Liver (tissue), 9 donors: ENCODE results near the gene BAIAP2. TPM values are rescaled to one million over a fixed set of nuclear protein-coding genes. Genes with fewer than 3 reads are reported as not detected.
"Not testable (repeated sequence)": the region's sequence is repeated elsewhere in the genome, so short reads cannot be mapped to it uniquely, and the experiment has no call there.

Source experiments
- DNase-seq: peaks from one replicate; pipeline ENCODE4 v3.0.0-alpha.2; 2017; ENCODE audit warnings: low spot score
- H3K27ac ChIP-seq, 2 donors: one replicate each; pipeline ENCODE4 v1.7.0; 2013; ENCODE audit warnings: inconsistent platforms in 2 of 2, low read length in 2 of 2, control low read depth in 1 of 2, low read depth in 1 of 2, mild to moderate bottlenecking in 1 of 2
- H3K27me3 ChIP-seq, 4 donors: one replicate each; pipeline versions ENCODE4 v1.6.1 to v1.7.0; 2013; ENCODE audit warnings: low read length in 3 of 4, inconsistent platforms in 1 of 4, mild to moderate bottlenecking in 1 of 4, moderate library complexity in 1 of 4; ENCODE audit not compliant: control insufficient read depth in 4 of 4, insufficient read depth in 4 of 4
- H3K36me3 ChIP-seq, 4 donors: one replicate each; pipeline versions ENCODE4 v1.6.1 to v1.7.0; 2013; ENCODE audit warnings: low read length in 3 of 4, mild to moderate bottlenecking in 3 of 4, low read depth in 1 of 4, moderate library complexity in 1 of 4; ENCODE audit not compliant: control insufficient read depth in 4 of 4, insufficient read depth in 3 of 4
- H3K4me1 ChIP-seq, 4 donors: one replicate each; pipeline versions ENCODE4 v1.6.1 to v1.7.0; 2013; ENCODE audit warnings: low read length in 3 of 4, mild to moderate bottlenecking in 3 of 4, moderate library complexity in 1 of 4; ENCODE audit not compliant: control insufficient read depth in 4 of 4, insufficient read depth in 4 of 4
- H3K4me3 ChIP-seq, 3 donors: one replicate each; pipeline versions ENCODE4 v1.6.1 to v1.7.0; 2013; ENCODE audit warnings: low read length in 3 of 3, control low read depth in 1 of 3, low read depth in 1 of 3, mild to moderate bottlenecking in 1 of 3
- H3K9ac ChIP-seq, 2 donors: one replicate each; pipeline ENCODE4 v1.7.0; 2013; ENCODE audit warnings: low read length in 2 of 2, mild to moderate bottlenecking in 2 of 2, moderate library complexity in 2 of 2, control low read depth in 1 of 2, low read depth in 1 of 2
- H3K9me3 ChIP-seq, 4 donors: one replicate each; pipeline versions ENCODE4 v1.6.1 to v1.7.0; 2013; ENCODE audit warnings: low read length in 3 of 4; ENCODE audit not compliant: control insufficient read depth in 4 of 4
- ATF3 ChIP-seq: IDR thresholded peaks from 2 replicates; pipeline ENCODE4 v1.6.1; 2016; ENCODE audit warnings: antibody characterized with exemption
- CTCF ChIP-seq: fragments of 150-350 bp; IDR thresholded peaks from 2 replicates; pipeline ENCODE4 v1.5.1; 2017; ENCODE audit warnings: improper control_type of control experiment, low read depth, low read length; ENCODE audit not compliant: missing input control
- EGR1 ChIP-seq, 2 donors: IDR thresholded peaks; 2 replicates each; pipeline ENCODE4 v1.6.1; 2016 to 2018; ENCODE audit warnings: antibody characterized with exemption in 2 of 2, low read depth in 2 of 2
- FOXA1 ChIP-seq: IDR thresholded peaks from 2 replicates; pipeline ENCODE4 v1.6.1; 2016; ENCODE audit warnings: antibody characterized with exemption
- GABPA ChIP-seq, 2 donors: IDR thresholded peaks in 1 of 2; conservative IDR thresholded peaks in 1 of 2; 2 replicates each; pipeline ENCODE4 v1.6.1; 2016; ENCODE audit warnings: antibody characterized with exemption in 2 of 2, mild to moderate bottlenecking in 1 of 2, moderate library complexity in 1 of 2
- HNF4A ChIP-seq, 2 donors: conservative IDR thresholded peaks; 2 replicates each; pipeline ENCODE4 v1.6.1; 2016; ENCODE audit warnings: antibody characterized with exemption in 2 of 2, mild to moderate bottlenecking in 2 of 2
- HNF4G ChIP-seq: IDR thresholded peaks from 2 replicates; pipeline ENCODE4 v1.6.1; 2016; ENCODE audit warnings: antibody characterized with exemption
- JUND ChIP-seq, 2 donors: IDR thresholded peaks; 2 replicates each; pipeline ENCODE4 v1.6.1; 2016; ENCODE audit warnings: antibody characterized with exemption in 2 of 2
- MAX ChIP-seq: IDR thresholded peaks from 2 replicates; pipeline ENCODE4 v1.6.1; 2016; ENCODE audit warnings: antibody characterized with exemption
- RAD21 ChIP-seq, 2 donors: IDR thresholded peaks; 2 replicates each; pipeline ENCODE4 v1.6.1; 2016; ENCODE audit warnings: antibody characterized with exemption in 2 of 2, mild to moderate bottlenecking in 2 of 2
- RXRA ChIP-seq, 2 donors: IDR thresholded peaks; 2 replicates each; pipeline ENCODE4 v1.6.1; 2017 to 2018; ENCODE audit warnings: antibody characterized with exemption in 2 of 2, mild to moderate bottlenecking in 1 of 2
- SP1 ChIP-seq: IDR thresholded peaks from 2 replicates; pipeline ENCODE4 v1.6.1; 2018; ENCODE audit warnings: antibody characterized with exemption, mild to moderate bottlenecking
- TAF1 ChIP-seq: conservative IDR thresholded peaks from 2 replicates; pipeline ENCODE4 v1.6.1; 2016; ENCODE audit warnings: antibody characterized with exemption, mild to moderate bottlenecking
- YY1 ChIP-seq: IDR thresholded peaks from 2 replicates; pipeline ENCODE4 v1.6.1; 2016; ENCODE audit warnings: antibody characterized with exemption, mild to moderate bottlenecking
- WGBS: extraction: QIAGEN DNeasy Blood & Tissue Kit; methylation state at CpG from one replicate; pipeline ENCODE4 v1.1.7; 2013; 5-methylcytosine and 5-hydroxymethylcytosine counted together
- polyA plus RNA-seq, 2 donors: library from polyadenylated mRNA; stranded (reverse) in 1 of 2; unstranded in 1 of 2; fragments of 200-250 nt in 1 of 2; fragments of >200 nt in 1 of 2; fragmentation: Nextera tagmentation in 1 of 2; extraction: Ambion mirVana in 1 of 2; gene quantifications; one replicate each; pipeline versions ENCODE4 v1.2.1 to v1.2.3, GENCODE V29; 2013 to 2015
- total RNA-seq, 2 donors: library from RNA; depleted of rRNA; stranded (reverse); fragments of >200 nt; gene quantifications; one replicate each; pipeline ENCODE4 v1.2.3, GENCODE V29; 2014
- donor health status: healthy.
- donor health status: healthy.
- donor health status: healthy.
- donor health status: healthy.
- donor health status: healthy.

Gene BAIAP2
- total and polyA plus RNA-seq, 4 donors = 8.1 to 61.3 (median 44.9) TPM

- H3K4me1 ChIP-seq = peaks cover 0 to 3% (median 0%) of the 10 kb centered on the region in 4 donors
- no peaks in the 10 kb centered on the region for H3K27me3 ChIP-seq
- no peak overlapping the region for H3K9ac ChIP-seq
- H3K36me3 ChIP-seq = no peaks in the 10 kb centered on the region
- TF ChIP-seq MAX (no peak), ATF3 (no peak), FOXA1 (no peak), EGR1 (IDR thresholded peaks at IDR 0.05; ENCODE audit: low read depth in 2 of 2) (no peak)
- no peak overlapping the region for H3K27ac ChIP-seq
- H3K4me3 ChIP-seq = no peak overlapping the region
- no peaks in the 10 kb centered on the region for H3K9me3 ChIP-seq
- no peak for DNase-seq
- 87% methylated on average over 2 of the region's 2 CpGs for WGBS
Measured at GRCh38 chr17:81016575-81016974, 18.4 kb upstream of the BAIAP2 start.

- not testable (repeated sequence) for H3K36me3 ChIP-seq, H3K27me3 ChIP-seq, H3K27ac ChIP-seq, H3K9ac ChIP-seq, H3K4me1 ChIP-seq, H3K9me3 ChIP-seq, H3K4me3 ChIP-seq, DNase-seq
- WGBS = 92% methylated on average over 4 of the region's 4 CpGs
Measured at GRCh38 chr17:81017330-81017729, 17.6 kb upstream of the BAIAP2 start.

- peak overlapping the region in 1 of 2 donors; percentile 28 for H3K9ac ChIP-seq
- WGBS = 47% methylated on average over 29 of the region's 29 CpGs
- TF ChIP-seq CTCF (no peak), FOXA1 (no peak), YY1 (peak; percentile 17), ATF3 (no peak), GABPA (IDR thresholded peaks at IDR 0.05 in 1 of 2, conservative IDR thresholded peaks at IDR 0.05 in 1 of 2) (no peak), HNF4G (no peak), RAD21 (IDR thresholded peaks at IDR 0.05) (no peak), TAF1 (peak; percentile 65), SP1 (peak; percentile 56), HNF4A (conservative IDR thresholded peaks at IDR 0.05) (no peak), RXRA (IDR thresholded peaks at IDR 0.05) (peak; percentile 20 to 44), JUND (IDR thresholded peaks at IDR 0.05) (no peak)
- peak overlapping the region; percentile 57 to 59 for H3K27ac ChIP-seq
- peak overlapping the region in 1 of 3 donors; percentile 26 for H3K4me3 ChIP-seq
- H3K4me1 ChIP-seq = peaks cover 0 to 3% (median under 1%) of the 10 kb centered on the region in 4 donors
- no peak for DNase-seq
- H3K9me3 ChIP-seq = no peaks in the 10 kb centered on the region
- no peaks in the 10 kb centered on the region for H3K27me3 ChIP-seq
- H3K36me3 ChIP-seq = no peaks in the 10 kb centered on the region
Measured at GRCh38 chr17:81018044-81018802, 16.7 kb upstream of the BAIAP2 start.
